Glomerular endothelial cell (primary cell): Measurements from ENCODE around the gene CISD3. TPM values are rescaled to one million over a fixed set of nuclear protein-coding genes. Genes with fewer than 3 reads are reported as not detected.
A peak's percentile ranks its signal among the peaks of the same experiment; 100 is the strongest.

ENCODE experiments used
- DNase-seq: peaks from one replicate; pipeline ENCODE4 v3.0.0-alpha.2; 2011; ENCODE audit warnings: low read depth, low spot score; ENCODE audit errors: extremely low read depth
- total RNA-seq: library from RNA; depleted of rRNA; stranded (reverse); fragments of >200 nt; gene quantifications from 2 replicates; pipeline ENCODE4 v1.2.3, GENCODE V29; 2015

CISD3 gene
- total RNA-seq, 1 donor from 2014 or later: 6.1 TPM

- peak; percentile 75 for DNase-seq
These were observed 12.5 kb downstream of the CISD3 start for GRCh38 chr17:38742411-38743308.

GRCh38 chr17:38743556-38744171, 13.5 kb downstream of the CISD3 start:
- no peak for DNase-seq

GRCh38 chr17:38745545-38745944, 15.4 kb downstream of the CISD3 start:
- no peak for DNase-seq

- no peak for DNase-seq
These were observed 16.1 kb downstream of the CISD3 start for GRCh38 chr17:38746004-38746848.

DNA sequence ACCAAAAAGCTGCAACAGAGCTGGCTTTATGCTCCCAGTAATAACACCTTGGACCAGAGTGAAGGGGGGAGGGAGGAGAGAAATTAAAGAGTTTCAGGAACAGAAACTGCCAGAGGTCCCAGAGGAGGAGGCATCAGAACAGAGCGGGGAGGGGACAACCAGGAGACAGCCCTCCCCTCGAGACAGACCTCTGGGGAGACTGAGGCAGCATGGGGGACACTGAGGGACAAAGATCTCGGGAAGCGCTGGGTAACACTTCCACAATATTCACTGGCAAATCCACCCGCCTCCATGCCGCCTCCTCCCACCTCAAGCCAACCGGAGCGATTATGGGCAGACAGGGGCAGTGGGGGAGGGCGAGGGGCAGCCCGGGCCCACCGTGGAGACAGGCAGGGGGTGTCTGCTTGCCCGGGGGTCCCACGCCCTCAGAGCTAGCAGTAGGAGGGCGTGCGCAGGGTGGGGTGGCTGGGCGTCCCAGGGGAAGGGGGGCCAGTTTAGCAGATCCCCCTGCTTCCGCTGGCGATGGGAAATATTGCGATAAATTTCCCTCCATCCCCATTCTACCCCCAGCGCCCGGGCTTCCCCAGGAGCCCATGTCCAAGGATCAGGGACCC, 16.8 kb downstream of the CISD3 start:
- DNase-seq: no peak

DNA sequence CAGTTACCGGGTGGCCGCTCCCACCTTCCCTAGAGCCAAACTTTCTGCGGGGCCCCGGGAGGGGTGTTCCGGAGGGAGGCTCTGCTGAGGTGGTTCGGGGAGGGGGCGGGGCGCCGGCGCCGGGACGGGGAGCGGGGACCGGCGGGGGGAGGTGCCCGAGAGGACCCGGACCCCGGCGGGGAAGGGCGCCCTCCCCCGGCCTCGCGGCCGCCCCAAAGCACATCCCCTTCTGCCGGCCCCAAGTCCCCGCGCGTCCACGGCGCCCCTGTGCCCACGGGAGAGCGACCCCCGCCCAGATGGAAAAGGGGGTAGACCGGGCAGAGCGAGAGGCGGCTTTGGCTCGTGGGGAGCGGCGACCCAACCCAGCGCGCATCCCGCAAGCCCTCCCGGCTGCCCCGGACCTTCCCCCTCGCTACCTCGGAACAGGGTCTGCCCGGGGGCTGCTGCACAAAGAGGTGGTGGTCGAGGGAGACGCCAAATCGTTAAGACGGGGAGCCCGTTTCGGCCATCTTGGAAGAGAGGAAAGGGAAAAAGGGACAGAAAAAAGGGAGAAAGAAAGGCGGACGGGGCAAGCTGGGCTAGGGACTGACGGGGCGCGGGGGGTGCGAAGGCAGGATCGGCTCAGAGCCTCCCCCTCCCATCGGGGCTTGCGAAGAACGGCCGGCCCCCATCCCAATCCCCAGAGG, 17.5 kb downstream of the CISD3 start:
- DNase-seq: no peak

DNA sequence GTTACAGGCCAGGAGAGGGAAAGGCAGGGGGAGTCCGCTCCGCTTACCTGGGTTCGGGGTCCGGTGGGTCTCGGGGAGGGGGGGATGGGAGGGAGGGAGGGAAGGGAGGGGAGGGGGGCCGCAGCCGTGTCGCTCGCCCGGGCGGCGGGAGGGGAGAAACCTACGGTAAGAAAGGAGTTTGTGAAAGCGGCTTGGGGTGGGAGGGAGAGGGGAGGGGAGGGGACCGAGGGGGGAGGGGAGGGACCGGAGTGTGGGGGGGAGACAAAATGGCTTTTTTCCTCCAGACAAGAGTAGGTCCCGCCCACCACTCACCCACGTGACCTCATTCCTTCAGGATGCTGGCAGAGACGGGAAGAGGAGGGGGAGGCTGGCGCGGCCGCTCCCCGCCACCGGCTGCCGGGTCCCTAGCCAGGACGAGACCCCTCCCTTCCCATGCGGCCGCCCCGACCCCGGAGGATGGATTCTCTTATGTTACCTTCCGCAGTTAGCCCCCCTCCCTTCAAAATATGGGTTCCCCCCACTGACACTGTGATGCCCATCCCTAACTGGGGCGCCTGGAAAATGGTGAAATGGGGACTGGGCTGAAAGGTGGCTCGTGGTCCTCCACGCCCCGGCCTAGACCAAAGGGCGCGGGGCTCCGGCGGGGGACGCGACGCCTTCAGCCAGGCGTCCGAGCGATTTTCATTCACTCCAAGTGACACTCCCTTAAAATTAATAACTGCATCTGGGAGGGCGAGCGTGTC, 18.2 kb downstream of the CISD3 start, which contains the start of gene PCGF2:
Gene PCGF2, minus strand, starts transcription at position 188 of the 743 bp plus-strand sequence. CDS start 7,934 bp downstream, outside the sequence.
- no peak for DNase-seq

- no peak for DNase-seq
These were observed 18.7 kb downstream of the CISD3 start for GRCh38 chr17:38748892-38749222.

DNA sequence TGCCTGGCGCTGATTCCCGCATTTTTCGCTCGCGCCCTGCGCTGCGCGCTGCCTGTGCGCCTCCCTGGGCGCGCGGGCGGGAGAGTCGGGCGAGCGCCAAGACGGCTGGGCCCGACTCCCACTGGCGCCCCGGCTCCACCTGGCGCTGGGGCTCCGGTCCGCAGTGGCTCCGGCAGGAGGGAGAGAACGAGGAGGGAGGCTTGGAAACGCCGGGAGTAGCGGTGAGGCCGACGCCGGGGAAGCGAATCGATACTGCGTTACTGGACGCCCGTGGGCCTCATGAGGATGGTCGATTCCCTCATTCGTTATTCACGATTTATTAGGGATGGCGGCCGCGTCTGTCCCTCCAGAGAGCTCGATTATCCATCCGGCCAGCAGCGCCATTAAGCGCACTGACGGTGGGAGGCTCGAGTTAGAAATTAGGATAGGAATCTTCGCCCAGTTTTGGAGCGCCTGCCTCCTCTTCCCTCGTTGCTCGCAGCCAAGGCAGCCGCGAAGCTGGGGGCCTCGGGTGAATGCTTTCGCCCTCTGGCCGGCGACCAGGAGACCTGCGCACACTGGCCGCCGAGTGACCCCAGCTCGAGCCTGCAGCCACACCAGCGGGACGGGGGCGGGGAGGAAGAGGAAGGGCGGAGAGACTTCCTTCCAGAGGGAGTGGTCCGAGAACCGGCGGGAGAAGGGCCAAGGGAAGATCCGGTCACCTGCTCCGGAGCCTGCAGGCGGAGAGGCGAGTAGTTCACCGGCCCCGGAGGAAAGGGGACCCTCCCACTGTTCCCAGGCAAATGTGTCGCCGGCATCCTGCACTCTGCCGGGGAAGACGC, 19.3 kb downstream of the CISD3 start:
- DNase-seq: no peak

GRCh38 chr17:38750044-38750311, 19.8 kb downstream of the CISD3 start:
- no peak for DNase-seq

DNA sequence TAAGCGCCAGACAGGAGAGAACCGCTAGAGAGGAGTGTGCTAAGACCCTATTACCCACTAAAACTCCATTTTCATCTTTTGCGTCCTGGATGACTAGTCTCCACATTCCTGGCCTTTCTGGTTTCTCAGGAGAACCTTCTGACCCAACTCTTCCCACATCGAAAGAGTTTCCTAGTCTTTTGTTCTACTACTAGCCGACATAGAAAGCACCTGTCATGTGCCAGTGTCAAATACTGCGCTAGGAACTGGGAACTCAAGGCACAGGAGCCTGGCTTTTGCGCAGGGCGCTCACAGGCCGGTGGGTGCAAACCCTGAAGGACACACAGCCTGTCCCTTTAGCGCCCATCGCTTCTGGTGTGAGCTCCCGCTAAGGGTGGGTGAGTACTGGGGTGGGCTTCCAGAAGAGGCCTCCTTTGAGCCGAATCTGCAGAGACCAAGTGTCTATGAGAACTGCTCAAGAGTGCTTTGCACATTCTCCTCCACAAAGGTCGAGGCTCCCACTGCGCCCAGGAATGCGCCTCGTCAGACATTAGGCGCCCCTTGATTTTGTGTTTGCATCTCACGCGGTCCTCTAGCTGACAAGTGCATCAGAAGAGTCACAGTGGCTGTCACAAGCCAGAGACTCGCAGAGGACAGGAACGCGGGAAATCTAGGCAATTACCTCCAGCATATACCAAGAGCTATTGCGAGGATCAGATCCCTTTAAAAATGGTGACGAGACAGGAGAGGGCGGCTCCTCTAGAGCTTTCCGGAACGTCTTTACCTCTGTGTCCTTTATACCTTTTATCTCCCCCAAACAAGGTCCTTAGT, 20.4 kb downstream of the CISD3 start:
- no peak for DNase-seq

DNA sequence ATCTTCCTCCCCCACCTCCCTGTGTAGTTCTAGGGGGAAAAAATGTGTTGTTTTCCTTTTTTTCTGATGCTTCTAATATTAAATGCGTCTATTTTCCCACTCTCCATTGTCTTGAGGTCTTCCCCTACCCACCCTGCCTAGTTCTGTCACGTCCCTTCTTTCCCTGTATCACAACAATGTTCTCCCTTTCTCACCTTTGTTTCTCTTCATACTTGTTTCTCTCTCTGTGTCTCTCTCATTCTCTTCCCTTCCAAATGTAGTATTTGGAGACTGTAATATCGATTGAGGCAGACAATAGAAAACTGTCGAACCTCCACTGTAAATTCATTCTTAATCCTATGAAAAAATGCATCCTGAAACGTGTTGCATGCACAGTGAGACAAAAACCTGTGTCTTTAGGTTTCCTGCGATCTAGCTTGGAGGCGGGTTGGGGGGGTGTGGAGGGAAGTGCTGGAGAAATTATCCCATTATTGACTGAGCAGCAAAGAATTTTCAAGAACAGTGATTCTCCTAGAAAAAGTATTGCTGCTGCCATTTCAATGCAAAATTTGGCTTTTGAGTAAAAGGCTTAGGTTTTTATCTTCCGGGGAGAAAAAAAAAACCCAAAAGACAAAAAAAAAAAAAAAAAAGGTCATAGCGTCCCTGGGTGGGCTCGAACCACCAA, 21.1 kb downstream of the CISD3 start:
- DNase-seq: no peak

- no peak for DNase-seq
These were observed 21.7 kb downstream of the CISD3 start for GRCh38 chr17:38751808-38752307.

GRCh38 chr17:38752308-38753070, 22.3 kb downstream of the CISD3 start, which contains the start of gene PSMB3:
Gene PSMB3 (plus strand): TSS chr17:38752741. CDS start chr17:38752827, 86 bp downstream.
- DNase-seq: peak; percentile 99

- DNase-seq: no peak
These were observed 22.9 kb downstream of the CISD3 start for GRCh38 chr17:38753071-38753506.

GRCh38 chr17:38761612-38762011, 31.5 kb downstream of the CISD3 start:
- DNase-seq: no peak
